Neural crest cell (in vitro differentiated cells): Measurements from ENCODE around the gene TRIM10. TPM values are rescaled to one million over a fixed set of nuclear protein-coding genes. Genes with fewer than 3 reads are reported as not detected.

Experiments used
- DNase-seq: peaks from one replicate; pipeline ENCODE4 v3.0.0; 2021; ENCODE audit warnings: low read depth, mixed read lengths, low spot score
- H3K27ac Mint-ChIP-seq: one replicate; pipeline ENCODE4 v1.8.0; 2021; ENCODE audit warnings: mild to moderate bottlenecking, mixed read lengths; ENCODE audit not compliant: unreplicated experiment
- H3K27me3 Mint-ChIP-seq: 2 replicates; pipeline ENCODE4 v1.8.0; 2021; ENCODE audit warnings: low read depth, mild to moderate bottlenecking, mixed read lengths
- H3K36me3 Mint-ChIP-seq: 2 replicates; pipeline ENCODE4 v1.8.0; 2021; ENCODE audit warnings: low read depth, mild to moderate bottlenecking, mixed read lengths
- H3K4me1 Mint-ChIP-seq: 2 replicates; pipeline ENCODE4 v1.8.0; 2021; ENCODE audit warnings: mixed read lengths
- H3K4me3 Mint-ChIP-seq: one replicate; pipeline ENCODE4 v1.8.0; 2021; ENCODE audit warnings: mild to moderate bottlenecking, mixed read lengths
- H3K9me3 Mint-ChIP-seq: 2 replicates; pipeline ENCODE4 v1.8.0; 2021; ENCODE audit warnings: mixed read lengths
- CTCF ChIP-seq: fragments of 200-600 bp; sonication (generic); conservative IDR thresholded peaks from 2 replicates; pipeline ENCODE4 v1.5.0; 2021; ENCODE audit warnings: antibody characterized with exemption, mild to moderate bottlenecking
- total RNA-seq: library from RNA; stranded (reverse); gene quantifications from 2 replicates; pipeline ENCODE4 v1.2.1, GENCODE V29; 2021

The TRIM10 gene
- total RNA-seq, 1 donor from 2014 or later, result not detected

- H3K4me3 Mint-ChIP-seq, result no peak overlapping the region
- H3K36me3 Mint-ChIP-seq, result peaks cover 7% of the 10 kb centered on the region
- no peaks in the 10 kb centered on the region for H3K9me3 Mint-ChIP-seq
- TF ChIP-seq CTCF, result no peak
- no peaks in the 10 kb centered on the region for H3K27me3 Mint-ChIP-seq
- peaks cover 3% of the 10 kb centered on the region for H3K4me1 Mint-ChIP-seq
- H3K27ac Mint-ChIP-seq, result peak overlapping the region; percentile 45
- DNase-seq, result no peak
These were observed 34.9 kb upstream of the TRIM10 start for GRCh38 chr6:30195951-30196350.

- Mint-ChIP-seq H3K4me1 (peaks cover 3% of the 10 kb centered on the region), H3K4me3 (no peak overlapping the region), H3K27ac (peak overlapping the region; percentile 27), H3K27me3 (no peaks in the 10 kb centered on the region), H3K9me3 (no peaks in the 10 kb centered on the region), H3K36me3 (peaks cover 4% of the 10 kb centered on the region)
- TF ChIP-seq CTCF, result no peak
- no peak for DNase-seq
These were observed 34.0 kb upstream of the TRIM10 start for GRCh38 chr6:30194797-30195690.

DNA sequence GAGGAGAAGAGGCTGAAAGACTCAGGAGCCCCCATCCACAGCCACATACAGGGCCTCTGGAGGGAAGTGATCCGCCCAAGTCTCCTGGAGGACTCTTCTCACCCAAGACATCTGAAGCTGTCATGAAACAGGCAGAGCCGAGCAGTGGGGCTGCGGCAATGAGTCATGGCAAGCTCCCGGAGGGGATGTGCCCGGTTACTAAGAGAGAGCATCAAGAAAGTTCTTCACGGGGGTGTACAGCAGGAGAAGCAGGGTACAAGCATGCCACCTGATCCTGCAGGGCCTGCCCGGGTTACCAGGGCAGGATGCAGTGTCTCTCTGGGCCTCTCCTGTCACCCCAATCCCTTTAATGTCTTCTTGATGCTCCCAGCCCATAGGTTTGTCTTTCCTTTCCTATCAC is 31.1 kb upstream of the TRIM10 start:
- no peak for DNase-seq
- Mint-ChIP-seq H3K27ac (no peak overlapping the region), H3K36me3 (peaks cover 7% of the 10 kb centered on the region), H3K27me3 (no peaks in the 10 kb centered on the region), H3K4me1 (peaks cover 3% of the 10 kb centered on the region), H3K9me3 (no peaks in the 10 kb centered on the region), H3K4me3 (no peak overlapping the region)
- TF ChIP-seq CTCF, result no peak

GRCh38 chr6:30188541-30188940 is 27.5 kb upstream of the TRIM10 start:
- peaks cover 31% of the 10 kb centered on the region for H3K36me3 Mint-ChIP-seq
- H3K4me3 Mint-ChIP-seq, result no peak overlapping the region
- no peak overlapping the region for H3K27ac Mint-ChIP-seq
- DNase-seq, result no peak
- TF ChIP-seq CTCF, result no peak
- no peaks in the 10 kb centered on the region for H3K4me1 Mint-ChIP-seq
- no peaks in the 10 kb centered on the region for H3K27me3 Mint-ChIP-seq
- H3K9me3 Mint-ChIP-seq, result no peaks in the 10 kb centered on the region

DNA sequence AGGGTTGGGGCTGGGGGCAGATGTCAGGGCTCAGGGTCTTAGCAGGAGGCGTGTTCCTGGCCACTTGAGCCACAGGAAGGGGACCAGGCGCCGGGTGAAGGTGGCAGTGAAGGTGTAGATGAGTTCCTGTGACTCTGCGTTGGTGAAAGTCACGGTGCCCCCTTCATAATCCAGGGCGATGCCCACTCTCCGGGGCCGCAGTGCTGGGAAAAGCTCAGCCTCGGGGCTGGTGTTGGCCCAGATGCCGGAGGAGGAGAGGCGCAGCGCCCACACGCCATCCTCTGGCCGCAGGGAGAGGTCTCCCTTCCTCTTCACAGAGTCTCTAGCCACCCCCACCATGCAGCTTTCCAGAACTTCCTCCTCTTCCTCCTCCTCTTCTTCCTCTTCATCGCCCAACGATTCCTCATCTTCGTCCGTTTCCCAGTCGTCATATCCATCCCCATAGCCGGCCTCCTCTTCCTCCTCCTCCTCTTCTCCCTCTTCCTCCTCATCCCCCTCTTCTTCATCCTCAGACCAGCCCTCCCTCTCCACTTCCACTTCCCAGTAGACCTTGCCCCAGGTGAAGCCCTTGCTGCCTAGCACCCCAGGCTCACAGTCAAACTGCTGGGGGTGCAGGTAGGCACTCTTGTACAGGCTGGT is 25.0 kb upstream of the TRIM10 start:
- Mint-ChIP-seq H3K4me3 (no peak overlapping the region), H3K4me1 (no peaks in the 10 kb centered on the region), H3K27me3 (peaks cover 2% of the 10 kb centered on the region), H3K27ac (no peak overlapping the region), H3K9me3 (peaks cover 1% of the 10 kb centered on the region), H3K36me3 (peaks cover 33% of the 10 kb centered on the region)
- TF ChIP-seq CTCF, result no peak
- DNase-seq, result no peak
